RWPE1 (cell line): Measurements from ENCODE around the gene KRTAP5-6.

ENCODE experiments used
- CTCF ChIA-PET: fragments of 350-600 bp; sonication (Branson Sonifier 250); formaldehyde crosslinking; extraction: SDS; loops from one replicate; lab custom pipeline; 2021; lab: Yijun Ruan, JAX
- POLR2A ChIA-PET: fragments of 400-600 bp; formaldehyde crosslinking; extraction: SDS; loops from one replicate; lab custom pipeline; 2020; ENCODE audit warnings: antibody characterized with exemption; ENCODE audit not compliant: low non-redundant PET; lab: Yijun Ruan, JAX
- DNase-seq: peaks from one replicate; pipeline ENCODE4 v3.0.0; 2012; ENCODE audit warnings: low spot score
- H3K27ac ChIP-seq: fragments of 450-650 bp; 2 replicates; pipeline ENCODE4 v1.5.1; 2017
- TF ChIP-seq, protein P1 (sequence below): fragments of 450-650 bp; conservative IDR thresholded peaks from 2 replicates; pipeline ENCODE4 v1.5.1; 2017; ENCODE audit warnings: low read depth, mild to moderate bottlenecking

Gene KRTAP5-6

GRCh38 chr11:1654388-1655167, 42.4 kb upstream of the KRTAP5-6 start:
- CTCF ChIA-PET = interaction anchor here (0.6 to 4.1 kb wide), 5 partner anchors 38 to 876 kb away, joined by 3 to 62 read pairs (median 3); no protein-coding TSS in a partner anchor
- POLR2A ChIA-PET = no interaction called here
- TF ChIP-seq, protein P1, sequence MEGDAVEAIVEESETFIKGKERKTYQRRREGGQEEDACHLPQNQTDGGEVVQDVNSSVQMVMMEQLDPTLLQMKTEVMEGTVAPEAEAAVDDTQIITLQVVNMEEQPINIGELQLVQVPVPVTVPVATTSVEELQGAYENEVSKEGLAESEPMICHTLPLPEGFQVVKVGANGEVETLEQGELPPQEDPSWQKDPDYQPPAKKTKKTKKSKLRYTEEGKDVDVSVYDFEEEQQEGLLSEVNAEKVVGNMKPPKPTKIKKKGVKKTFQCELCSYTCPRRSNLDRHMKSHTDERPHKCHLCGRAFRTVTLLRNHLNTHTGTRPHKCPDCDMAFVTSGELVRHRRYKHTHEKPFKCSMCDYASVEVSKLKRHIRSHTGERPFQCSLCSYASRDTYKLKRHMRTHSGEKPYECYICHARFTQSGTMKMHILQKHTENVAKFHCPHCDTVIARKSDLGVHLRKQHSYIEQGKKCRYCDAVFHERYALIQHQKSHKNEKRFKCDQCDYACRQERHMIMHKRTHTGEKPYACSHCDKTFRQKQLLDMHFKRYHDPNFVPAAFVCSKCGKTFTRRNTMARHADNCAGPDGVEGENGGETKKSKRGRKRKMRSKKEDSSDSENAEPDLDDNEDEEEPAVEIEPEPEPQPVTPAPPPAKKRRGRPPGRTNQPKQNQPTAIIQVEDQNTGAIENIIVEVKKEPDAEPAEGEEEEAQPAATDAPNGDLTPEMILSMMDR = no peak
- no peak overlapping the region for H3K27ac ChIP-seq
- no peak for DNase-seq

DNA sequence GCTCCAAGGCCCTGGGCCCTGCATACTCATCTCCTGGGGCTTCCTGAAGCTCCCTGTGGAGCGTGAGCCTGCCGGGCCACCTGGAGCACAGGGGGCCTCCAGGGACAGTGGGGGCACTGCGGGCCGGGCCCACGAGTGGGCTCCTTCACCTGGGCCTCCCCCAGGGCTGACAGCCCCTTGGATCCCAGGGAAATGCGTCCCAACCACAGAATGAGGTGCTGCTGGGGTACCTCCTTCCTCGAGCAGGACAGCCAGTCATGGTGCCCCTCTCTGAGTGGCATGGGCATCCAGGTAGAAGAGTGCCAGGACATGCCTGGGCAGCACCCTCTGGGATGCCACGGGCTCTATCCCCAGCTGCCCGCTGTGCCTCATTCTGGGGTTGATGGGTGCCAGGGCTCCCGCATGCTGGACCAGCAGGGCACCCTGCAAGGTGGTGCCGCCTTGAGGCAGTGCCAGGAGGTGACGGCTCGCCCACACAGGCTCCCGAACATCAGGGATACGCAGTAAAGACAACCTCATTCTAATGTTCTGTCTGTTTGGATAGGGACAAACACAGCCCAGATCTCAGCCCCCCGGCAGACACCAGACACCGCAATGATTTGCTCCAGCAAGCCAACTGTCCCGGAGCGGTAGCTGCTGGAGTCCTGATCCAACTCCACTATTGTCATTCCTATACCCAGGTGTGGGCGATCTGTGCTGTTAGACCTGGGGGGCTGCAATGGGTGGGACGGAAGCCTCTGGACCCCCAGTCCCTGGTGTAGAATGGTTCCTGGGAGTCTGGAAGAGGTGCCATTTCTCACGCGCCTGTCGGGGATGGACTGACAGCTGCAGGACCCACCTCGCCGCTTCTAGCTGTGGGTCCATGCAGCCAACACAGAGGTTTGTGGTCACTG, 41.6 kb upstream of the KRTAP5-6 start:
- ChIA-PET POLR2A (no interaction called here), CTCF (interaction anchor here (0.6 to 0.8 kb wide), 2 partner anchors 22 to 379 kb away, joined by 4 to 7 read pairs; no protein-coding TSS in a partner anchor)
- DNase-seq = no peak
- H3K27ac ChIP-seq = no peak overlapping the region
- TF ChIP-seq, protein P1 = no peak

DNA sequence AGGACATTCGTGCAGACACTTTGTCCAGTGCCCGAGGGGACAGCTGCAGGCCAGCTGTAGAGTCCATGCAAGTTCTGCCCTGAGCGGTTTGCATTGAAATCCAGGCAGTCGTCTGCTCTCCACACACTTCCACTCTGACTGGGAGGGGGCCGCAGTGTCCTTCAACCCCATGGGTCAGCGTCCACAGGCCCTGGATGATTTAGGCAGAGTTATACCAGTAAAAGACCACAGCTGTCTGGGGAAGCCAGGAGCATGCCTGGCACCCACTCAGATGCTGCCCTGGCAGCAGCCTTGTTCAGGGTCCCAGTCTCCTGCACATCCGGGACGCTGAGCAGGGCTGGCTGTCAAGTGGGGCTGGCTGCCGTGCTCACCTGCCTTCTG, 40.9 kb upstream of the KRTAP5-6 start:
- POLR2A ChIA-PET = no interaction called here
- H3K27ac ChIP-seq = no peak overlapping the region
- no peak for DNase-seq
- CTCF ChIA-PET = interaction anchor here (0.6 to 0.8 kb wide), 2 partner anchors 21 to 378 kb away, joined by 4 to 7 read pairs; no protein-coding TSS in a partner anchor
- TF ChIP-seq, protein P1 = no peak

GRCh38 chr11:1656670-1657069, 40.3 kb upstream of the KRTAP5-6 start:
- no peak overlapping the region for H3K27ac ChIP-seq
- CTCF ChIA-PET = no interaction called here
- no peak for DNase-seq
- TF ChIP-seq, protein P1 = no peak
- POLR2A ChIA-PET = no interaction called here

GRCh38 chr11:1659506-1659905, 37.5 kb upstream of the KRTAP5-6 start:
- CTCF ChIA-PET = no interaction called here
- DNase-seq = no peak
- POLR2A ChIA-PET = no interaction called here
- no peak overlapping the region for H3K27ac ChIP-seq
- TF ChIP-seq, protein P1 = no peak
